Ammon's horn (tissue), 1 donor: Measurements from ENCODE around the gene UPK3A.

ENCODE experiments used
- DNase-seq: peaks from one replicate; pipeline ENCODE4 v3.0.0-alpha.2; 2016; ENCODE audit warnings: low spot score

Gene UPK3A

GRCh38 chr22:45329530-45329936 is 44.8 kb downstream of the UPK3A start:
- peak; percentile 88 for DNase-seq

DNA sequence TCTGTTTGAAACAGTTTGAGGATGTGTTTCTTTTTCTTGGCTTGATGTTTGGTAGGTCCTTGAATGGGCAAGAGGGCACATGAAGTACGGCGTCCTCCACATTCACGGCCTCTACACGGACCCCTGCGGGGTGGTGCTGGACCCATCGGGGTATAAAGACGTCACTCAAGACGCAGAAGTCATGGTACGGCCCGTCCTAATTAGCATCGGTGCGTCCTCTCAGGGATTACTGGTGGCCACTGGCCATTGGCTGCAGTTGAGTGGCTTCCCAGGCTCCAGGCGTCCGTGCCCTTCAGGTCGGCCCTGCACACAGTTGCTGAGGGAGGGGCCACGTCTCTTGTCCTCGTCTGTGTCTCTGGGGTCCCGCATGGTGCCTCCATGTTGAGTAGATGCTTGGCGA is 45.8 kb downstream of the UPK3A start:
- no peak for DNase-seq

DNA sequence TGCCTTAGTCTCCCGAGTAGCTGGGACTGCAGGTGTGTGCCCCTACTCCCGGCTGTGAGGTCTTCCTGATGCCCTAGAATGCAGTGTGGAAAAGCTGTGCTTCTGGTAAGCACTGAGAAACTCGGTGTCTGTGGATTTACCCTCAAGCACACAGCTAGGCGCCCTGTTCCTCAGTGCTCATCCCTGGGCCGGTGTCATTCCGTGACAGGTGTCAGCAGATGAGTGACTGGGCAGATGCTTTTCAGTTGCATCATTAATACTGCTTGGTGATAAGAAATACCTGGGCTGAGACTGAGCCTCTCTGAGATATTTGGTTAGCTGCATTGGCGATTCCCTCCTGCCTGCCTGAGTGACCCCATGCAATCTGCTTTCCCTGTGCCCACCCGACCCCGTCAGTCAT is 46.7 kb downstream of the UPK3A start:
- DNase-seq = no peak

DNA sequence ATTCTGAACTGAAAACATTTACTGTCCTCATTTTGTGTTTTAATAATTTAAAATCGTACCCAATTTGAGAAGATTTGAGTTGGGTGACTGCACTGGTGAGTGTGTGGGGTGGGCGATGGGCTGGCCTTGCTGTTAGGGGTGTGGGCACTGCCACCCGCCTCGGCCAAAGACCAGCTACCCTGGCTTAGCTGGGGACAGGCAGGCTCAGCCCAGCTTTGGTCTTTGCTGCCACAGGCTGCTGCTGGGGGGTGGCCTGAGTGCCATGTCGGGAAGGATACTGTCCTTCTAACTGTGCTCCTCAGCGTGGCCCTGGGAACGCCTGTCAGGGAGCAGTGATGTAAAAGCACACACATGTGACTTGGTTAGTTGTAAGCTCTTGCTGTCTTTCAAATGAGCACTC is 47.3 kb downstream of the UPK3A start:
- DNase-seq = no peak

DNA sequence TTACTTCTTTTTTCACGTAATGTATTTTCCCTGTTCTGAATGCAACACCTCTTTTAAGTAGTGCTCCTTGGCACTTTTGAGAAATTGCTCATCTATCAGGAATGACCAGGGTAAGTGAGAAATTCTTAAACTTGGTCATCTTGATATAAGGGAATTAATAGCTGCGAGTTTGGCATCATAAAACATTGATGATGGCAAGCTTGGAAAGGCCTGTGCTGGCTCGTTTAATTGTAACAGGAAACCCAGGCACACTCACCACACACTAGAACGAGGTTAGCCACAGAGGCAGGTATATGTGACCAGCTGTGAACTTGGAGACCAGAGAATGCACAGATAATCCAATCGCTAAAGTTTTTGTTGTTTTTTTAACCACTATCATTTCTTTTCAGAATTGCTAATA is 49.3 kb downstream of the UPK3A start:
- DNase-seq = no peak

DNA sequence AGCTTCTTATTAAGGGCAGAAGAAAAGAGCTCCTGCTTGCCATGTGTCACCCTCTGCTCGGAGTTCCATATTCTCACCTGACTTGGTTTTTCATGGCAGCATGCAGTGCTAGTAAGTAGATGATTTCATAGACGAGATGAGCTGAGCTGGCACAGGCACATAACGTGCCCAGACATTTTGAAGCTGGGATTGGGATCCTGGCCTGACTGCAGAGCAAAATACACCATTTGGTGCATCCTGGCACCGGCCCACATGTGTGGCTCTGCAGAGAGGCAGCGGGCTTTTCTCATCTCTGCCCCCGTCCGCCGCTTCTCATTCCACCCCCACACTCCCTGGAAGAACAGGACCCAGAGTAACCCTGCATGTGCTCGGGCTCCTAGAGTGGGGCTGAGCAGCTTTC is 49.8 kb downstream of the UPK3A start:
- DNase-seq = peak; percentile 45

- no peak for DNase-seq
These were observed 50.5 kb downstream of the UPK3A start for GRCh38 chr22:45335021-45335818.

DNA sequence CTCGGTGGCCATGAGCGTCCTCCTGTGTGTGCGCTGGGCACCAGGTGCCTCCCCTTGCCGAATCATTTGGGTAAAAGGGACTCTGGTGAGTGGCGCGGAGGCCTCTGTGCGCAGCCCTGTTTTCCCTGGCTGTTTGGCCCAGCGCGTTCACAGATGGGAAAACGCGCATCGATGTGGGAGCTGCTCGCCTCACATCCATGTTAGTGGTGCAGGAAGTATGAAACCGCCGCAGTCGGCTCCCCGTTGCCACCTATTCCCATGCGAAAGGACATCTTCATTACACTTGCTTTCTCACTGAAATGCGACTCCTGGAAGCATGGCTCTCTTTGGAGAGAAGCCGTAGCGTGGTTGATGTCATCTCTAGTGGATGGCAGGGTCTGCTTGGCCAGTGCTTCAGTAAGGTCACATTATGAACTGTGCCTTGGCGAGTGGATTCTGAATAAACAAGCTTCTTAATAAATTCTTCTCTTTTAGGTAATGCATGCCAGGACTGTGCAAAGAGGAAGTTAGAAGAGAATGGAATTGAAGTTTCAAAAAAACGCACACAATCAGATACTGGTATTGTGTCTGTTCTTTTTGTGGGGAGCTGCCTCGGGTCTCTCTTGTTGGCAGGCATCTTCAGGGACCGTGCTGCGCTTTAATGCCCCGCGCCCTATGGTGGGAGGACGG is 51.2 kb downstream of the UPK3A start:
- no peak for DNase-seq

- peak; percentile 81 for DNase-seq
These were observed 52.3 kb downstream of the UPK3A start for GRCh38 chr22:45336971-45337431.

DNA sequence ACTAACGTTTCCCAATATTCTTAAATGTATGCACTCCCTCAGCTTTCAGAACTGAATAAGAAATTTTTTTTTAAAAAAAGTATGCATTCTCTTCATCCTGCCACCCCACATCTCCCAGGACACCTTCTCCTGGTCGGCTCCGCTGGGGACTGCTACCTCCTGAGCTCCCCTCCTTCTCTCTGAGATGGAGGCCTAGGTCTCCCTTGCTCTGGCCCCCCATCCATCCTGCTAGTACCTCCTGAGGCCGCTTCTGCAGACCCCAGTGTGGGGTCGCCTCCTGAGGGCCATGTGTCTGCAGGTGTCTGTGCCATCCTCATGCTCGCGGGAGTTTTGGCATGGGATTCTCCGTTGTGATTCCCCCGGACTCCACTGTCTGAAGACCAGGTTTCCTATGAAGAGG is 52.8 kb downstream of the UPK3A start:
- DNase-seq = no peak

DNA sequence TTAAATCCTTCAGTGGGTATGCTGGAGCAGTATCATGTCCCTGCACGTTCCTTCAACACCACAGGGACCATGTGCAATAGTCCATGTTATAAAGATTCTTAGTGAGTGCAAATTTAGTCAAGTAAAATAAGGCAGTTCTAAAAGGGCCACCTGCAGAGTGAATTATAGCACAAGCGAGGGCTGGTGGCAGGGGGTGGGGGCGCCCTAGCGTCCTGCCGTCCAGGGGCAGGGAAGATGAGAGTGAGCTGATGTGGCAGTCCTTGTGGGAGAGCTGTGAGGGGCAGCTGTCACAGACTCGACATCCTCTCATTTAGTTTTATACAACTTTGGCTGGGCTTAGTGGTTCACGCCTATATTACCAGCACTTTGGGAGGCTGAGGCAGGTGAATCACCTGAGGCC is 54.0 kb downstream of the UPK3A start:
- no peak for DNase-seq

- DNase-seq = no peak
These were observed 55.6 kb downstream of the UPK3A start for GRCh38 chr22:45340323-45340722.

GRCh38 chr22:45341498-45341897 is 56.7 kb downstream of the UPK3A start:
- DNase-seq = no peak

DNA sequence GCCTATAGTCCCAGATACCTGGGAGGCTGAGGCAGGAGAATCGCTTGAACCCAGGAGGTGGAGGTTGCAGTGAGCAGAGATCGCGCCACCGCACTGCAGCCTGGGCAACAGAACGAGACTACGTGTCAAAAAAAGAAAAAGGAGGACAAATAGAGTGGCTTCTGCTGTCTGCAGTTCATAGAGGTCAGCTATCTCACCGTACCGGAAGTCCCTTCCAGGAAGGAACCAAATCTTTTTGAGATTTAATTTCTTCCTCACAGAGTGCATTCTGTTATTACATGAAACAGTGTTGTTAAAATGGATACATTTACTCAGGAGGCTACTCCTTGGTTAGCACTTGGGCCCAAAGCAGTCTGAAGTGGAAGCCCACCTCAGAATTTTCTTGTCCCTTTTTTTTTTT is 58.4 kb downstream of the UPK3A start:
- DNase-seq = no peak

- DNase-seq = peak; percentile 40
These were observed 59.6 kb downstream of the UPK3A start for GRCh38 chr22:45344334-45344733.
